ENCODE results near the gene CDT1. TPM values are rescaled to one million over a fixed set of nuclear protein-coding genes. Genes with fewer than 3 reads are reported as not detected.
"Not testable (repeated sequence)": the region's sequence is repeated elsewhere in the genome, so short reads cannot be mapped to it uniquely, and the experiment has no call there.

The CDT1 gene
- polyA plus RNA-seq, 1 donor: 13.3 TPM

DNA sequence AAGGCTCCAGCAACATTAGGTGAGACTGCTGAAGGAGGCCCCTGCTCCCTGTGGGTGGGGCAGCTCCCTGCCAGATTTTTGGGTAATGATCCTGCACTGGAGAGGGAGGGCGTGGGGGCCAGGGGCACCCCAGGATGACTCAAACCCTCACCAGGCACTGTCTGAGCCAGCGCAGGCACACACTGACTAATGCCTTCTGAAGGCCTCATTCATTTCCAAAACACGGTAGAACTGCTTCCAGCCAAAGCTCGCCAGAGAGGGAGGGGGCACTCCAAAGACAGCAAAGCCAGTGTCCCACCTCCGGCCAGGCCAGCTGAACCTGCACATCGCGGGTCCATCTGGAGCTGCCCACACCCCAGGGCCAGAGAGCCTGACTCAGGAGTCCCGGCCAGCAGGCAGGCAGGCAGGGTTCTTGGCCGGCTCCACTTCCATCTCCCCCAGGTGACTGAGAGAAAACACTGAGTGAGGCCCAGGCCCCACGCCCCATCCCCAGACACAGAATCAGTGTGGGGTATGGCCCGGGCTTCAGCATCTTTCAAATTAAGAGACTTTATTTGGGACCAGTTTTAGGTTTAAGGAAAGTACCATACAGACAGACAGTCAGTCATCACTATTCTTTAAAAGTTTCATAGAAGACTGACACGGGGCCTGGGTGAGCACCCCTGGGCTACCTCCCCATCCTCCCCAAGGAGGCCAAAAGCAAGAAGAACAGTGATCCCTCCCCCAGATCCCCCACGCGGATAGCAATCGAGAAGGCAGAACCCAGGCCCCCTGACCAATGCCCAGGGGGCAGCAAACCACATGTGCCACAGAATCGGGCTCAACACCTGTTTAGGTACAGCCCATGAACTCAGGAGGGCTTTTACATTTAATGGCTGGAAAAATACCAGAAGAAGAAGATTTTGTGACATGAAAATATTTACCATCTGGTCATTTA lies 20.9 kb upstream of the CDT1 start:
- no peak for DNase-seq

DNA sequence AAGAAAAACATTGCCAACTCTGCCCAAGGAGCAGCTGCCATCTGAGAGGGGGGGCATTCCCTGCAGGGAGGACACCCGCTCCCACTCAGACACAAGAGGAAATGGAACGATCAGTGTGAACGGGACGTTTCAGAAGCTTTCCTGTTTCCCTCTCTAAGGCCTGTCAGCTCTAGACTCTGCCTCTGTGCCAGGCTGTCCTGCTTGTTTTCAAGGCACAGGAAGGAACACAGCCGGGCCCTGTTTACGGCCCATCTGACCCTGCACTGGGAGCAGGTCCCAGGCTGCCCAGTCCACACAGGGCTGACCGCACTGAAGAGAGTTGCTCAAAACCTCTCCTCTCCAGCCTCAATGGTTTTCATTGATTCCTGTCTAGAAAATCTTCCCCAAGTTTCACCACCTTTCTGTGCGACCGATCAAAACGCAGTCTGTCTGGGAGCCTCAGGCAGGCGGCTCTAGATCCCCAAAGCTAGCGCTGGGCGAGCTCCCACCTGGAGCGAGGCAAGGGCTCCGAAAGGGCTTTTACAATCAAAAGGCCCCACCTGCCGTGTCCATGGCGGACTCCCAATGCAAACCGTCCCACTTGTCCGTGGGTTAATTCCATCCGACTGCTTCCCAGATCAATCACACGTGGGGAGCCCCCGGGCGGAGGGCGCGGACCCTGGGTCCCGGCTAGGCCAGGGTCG lies 20.1 kb upstream of the CDT1 start:
- no peak for DNase-seq

DNA sequence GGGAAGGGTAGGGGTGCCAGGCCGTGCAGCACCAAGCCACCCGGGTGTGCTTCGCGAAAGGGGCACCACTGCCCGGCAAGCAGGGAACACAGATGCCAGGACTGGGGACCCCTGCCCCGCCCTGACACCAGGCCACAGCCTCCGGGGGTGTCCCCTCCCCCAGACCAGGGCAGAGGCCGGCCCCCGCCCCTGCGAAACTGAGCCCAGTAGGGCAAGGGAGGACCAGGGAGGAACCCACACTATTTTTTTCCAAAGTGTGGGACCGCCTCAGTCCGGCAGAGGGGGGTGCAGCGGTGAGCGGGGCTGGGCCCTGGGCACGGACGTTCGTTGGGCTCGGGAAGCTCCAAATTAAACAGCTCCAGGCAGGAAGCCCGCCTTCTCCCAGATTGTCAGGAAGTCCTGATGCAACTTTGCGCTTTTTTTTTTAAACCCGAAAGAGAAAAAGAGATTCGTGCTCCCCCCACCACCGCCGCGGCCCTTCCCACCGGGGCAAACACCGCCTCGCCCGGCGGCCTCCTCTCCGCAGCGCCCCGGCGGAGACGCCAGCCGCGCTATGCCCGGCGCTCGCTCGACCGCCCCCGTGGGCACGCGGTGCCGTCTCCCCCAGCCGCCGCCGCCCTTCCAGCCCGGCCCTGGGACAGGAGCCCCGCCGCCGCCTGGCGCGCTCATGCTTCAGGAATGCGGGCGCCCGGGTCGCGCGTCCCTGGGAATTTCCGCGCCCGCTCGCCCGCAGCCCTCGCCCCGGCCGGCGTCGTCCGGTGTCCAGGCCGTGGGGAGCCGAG lies 19.3 kb upstream of the CDT1 start:
- DNase-seq: no peak

DNA sequence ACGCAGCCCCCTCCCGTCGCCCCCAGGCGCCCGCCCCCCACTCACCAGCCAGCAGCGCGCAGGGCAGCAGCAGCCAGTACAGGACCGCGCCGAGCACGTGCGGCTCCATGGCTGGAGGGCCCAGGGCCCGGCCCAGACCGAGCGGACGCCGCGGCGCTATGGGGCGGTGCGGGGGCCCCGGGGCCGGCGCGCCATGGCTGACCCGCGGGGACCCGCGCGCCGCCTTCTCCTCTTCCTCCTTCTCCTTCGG lies 18.8 kb upstream of the CDT1 start:
- no peak for DNase-seq

DNA sequence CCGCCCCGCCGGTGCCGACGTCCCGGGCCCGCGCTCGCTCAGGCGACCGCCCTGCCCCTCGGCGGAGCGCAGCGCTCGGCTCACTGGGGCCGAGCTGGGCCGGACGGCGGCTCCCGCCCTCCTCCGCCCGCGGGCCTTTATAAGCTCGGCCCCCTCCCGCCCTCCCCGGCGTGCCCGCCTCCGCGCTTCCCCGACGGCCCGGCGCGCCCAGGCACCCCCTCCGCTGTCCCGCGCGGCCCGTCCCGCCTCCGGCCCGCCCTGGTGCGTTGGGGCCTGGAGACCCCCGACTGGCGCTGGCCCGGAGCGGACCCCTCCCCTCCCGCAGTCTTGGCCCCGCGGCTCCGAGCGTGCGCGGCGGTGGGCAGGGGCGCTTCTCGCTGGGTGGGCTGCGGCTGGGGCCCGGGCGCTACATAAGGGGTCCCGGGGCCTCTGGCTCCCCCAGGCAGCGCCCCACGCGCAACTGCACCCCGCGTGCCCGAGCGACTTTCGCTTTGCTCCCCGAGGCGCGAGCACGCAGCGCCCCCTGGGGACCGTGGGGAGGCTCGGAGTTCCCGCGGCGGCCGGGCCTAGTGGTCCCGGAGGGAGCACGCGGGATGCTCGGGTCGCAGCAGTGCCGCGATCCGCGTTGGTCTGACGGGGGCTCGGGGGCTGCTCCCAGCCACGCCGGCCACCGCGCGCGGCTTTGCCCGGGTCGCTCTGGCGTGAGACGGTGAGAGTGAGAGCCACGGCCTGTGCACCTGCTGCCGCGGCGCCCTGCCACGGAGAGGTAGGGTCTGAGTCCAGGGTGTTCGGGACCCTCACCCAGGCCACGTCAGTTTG lies 18.3 kb upstream of the CDT1 start, which contains the start of gene PIEZO1:
Gene PIEZO1 (minus strand): TSS at position 115 of the 819 bp plus-strand sequence. CDS start 256 bp downstream, outside the sequence.
- no peak for DNase-seq

DNA sequence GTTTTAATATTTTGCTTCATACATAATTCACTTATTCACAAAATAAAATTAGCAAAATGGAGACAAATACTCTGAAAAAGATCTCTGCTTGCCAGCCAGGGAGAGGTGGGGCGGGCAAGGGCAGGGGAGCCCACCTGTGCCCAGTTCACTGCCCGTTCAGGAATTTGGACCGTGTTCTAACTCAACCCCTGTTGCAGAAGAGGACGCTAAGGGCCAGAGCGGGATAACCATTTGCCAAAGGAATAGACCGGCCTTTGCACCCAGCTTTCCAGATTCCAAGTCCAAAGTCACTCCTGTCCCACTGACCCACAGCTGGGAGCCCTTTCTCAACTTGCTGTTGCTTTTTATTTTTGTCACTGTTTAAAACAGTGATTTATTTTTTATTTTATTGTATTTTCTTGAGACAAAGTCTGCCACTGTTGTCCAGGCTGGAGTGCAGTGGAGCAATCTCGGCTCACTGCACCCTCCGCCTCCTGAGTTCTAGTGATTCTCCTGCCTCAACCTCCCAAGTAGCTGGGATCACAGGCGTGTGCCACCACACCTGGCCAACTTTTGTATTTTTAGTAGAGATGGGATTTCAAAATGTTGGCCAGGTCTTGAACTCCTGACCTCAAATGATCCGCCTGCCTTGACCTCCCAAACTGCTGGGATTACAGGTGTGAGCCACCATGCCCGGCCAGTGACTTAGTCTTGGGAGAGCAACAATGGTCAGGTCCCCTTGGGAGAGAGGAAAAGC lies 15.8 kb upstream of the CDT1 start:
- no peak for DNase-seq

DNA sequence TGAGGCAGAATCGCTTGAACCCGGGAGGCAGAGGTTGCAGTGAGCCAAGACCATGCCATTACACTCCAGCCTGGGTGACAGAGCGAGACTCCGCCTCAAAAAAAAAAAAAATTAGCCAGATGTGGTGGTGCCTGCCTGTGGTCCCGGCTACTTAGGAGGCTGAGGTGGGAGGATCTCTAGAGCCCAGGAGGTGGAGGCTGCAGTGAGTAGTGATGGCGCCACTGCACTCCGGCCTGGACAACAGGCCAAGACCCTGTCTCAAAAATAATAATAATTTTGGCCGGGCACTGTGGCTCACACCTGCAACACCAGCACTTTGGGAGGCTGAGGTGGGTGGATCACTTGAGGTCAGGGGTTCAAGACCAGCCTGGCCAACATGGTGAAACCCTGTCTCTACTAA lies 14.8 kb upstream of the CDT1 start:
- DNase-seq: not testable (repeated sequence)

DNA sequence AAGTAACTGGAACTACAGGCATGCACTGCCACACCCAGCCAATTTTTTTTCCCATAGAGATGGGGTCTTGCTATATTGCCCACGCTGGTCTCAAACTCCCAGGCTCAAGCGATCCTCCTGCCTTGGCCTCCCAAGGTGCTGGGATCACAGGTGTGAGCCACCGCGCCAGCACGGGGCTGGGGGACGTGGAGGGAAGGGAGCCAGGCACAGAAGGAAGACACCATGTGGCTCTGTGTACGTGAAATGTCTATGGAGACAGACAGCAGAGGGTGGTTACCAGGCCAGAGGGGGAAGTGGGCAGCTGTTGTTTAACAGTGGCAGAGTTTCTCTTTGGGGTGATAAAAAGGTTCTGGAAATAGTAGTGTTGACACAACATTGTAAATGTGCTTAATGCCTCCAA lies 14.0 kb upstream of the CDT1 start:
- no peak for DNase-seq

DNA sequence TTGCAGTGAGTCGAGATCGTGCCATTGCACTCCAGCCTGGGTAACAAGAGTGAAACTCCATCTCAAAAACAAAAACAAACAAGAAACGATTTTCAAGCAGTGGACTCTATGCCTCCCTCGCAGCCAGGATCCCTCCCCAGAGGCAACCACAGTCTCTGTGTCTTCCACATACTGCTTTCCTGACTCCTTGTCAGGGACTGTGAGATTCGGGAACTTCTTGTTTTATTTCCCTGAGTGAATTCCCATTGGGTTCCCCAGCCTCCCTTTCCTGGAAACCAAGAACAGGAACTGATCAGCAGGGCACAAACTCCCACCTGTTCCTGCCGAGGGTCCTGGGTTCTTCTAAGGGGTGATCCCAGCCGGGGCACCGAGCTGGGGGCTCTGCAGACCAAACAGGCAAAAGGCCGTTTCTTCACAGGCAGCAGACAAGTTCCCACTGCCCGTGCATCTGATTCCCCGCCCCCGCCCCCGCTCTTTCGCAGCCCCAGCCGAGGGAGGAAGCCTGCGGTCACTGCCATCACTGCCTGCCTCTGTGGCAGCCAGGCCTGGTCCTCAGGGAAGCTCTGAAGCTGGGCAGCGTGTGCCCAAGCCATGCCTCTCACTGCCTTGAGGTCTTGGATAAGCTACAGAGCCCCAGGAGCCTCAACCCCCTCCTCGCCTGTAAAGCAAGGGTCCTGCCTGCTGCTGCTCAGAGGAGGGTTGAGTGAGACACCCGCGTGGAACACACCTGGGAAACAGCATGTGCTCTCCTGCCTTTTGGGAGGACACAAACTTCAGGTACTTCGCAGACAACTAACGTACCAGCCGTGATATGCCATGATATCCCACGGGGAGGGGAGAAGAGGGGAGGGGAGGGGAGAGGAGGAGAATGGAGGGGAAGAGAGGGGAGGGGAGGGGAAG lies 13.0 kb upstream of the CDT1 start:
- DNase-seq: no peak

DNA sequence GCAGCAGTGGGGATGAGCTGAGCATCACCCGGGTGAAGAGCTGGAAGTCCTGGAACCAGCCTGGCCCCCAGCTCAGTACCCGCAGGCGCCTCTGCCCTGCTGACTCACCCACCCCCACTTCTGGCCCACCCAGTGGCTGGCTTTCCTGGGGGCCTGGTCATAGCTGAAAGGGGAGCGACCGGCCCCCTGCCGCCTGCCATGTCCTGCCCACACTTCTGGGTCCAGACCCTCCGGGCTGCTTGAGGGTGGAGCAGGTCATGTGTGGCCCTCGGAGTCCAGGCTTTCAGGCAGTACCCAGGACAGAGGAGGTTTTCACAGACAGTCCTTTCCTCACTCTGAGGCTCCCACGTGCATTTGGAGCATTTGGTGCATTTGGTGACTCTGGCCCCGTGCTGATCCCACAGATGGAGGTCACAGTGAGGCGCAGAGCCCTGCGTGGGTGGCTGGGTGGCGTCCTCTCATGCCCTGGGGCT lies 11.5 kb upstream of the CDT1 start:
- DNase-seq: no peak

DNA sequence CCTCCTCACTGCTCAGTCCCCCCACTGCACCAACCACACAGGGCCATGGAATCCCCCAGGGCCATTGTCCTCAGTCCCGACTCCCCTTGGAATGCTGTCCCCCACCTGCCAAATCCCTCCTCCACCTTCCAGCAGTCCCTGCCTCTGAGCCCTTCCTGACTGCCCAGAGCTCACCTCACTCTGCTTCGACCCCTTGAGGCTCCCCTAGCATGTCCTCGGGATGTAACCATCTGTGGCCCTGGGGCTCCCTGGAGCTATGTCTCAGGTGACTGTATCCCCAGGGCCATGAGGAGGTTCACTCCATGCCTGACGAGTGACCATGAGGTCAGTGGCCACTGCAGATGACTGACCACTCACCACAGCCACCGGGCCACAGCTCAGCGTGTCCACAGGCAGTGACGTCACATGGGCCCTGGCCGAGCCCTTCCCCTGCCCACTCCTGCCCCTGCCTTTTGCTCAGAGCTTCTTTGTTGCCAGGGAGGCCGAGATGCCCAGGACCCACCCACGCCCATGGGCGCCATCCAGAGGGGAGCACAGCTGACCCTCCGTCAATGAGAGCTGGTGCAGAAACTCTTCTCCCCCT lies 10.8 kb upstream of the CDT1 start:
- no peak for DNase-seq

DNA sequence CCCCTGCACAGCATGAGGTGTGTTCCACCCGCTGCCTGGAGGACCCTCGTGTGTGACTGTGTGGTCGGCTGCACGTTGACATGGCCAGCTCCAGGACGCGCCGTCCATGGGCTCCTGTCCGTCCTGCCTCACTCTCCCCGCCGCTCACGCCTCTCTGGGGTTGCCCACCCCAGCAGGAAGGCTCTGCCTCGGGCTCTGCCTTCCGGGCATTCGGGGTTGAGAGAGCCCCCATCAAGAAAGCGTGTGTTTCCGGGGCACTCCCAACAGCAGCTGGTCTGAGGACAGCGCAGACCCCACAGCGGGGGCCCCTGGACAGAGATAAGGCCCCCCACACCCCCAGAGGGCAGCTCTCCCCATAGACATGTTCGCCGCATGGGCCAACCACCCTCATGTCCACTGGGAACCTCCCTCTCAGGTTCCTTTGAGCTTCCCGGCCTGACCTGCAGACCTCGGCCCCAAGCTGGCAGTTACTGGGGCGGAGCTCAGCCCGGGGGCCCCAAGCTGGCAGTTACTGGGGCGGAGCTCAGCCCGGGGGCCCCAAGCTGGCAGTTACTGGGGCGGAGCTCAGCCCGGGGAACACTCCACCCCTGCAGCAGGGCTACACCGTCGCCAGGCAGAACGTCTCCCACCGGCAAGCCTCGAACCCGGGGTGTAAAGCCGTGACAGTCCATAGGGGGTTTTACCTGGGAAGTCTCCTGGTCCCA lies 10.2 kb upstream of the CDT1 start:
- DNase-seq: no peak

DNA sequence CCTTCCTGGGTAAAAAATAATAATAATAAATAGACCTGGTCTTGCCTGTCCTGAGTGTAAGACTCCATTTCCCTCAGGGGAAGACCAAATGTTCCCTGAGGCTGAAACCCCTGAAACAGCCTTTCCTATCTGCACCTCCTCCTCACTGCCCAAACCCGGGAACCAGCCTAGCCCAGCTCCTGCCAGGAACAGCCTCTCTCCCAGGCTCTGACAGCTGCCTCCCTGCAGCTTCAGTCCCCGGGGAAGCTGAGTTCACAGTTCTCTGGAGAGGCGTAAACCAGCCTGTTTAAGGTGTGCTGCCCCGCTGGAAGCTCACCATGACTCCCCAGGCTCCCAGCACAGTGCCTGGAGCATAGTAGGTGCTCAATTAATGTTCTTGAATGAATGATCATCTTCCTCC lies 7.3 kb upstream of the CDT1 start:
- no peak for DNase-seq

DNA sequence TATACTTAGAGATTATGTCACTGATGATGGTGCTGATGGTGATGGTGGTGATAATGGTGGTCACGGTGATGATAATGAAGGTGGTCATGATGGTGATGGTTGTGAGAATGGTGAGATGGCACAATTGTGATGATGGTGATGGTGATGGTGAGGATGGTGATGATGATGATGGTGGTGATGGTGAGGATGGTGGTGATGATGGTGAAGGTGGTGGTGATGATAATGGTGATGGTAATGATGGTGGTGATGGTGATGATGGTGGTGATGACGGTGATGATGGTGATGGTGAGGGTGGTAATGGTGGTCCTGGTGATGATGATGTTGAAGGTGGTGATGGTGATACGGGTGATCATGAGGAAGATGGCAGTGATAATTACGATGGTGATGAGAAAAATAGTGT lies 5.5 kb upstream of the CDT1 start:
- DNase-seq: no peak

DNA sequence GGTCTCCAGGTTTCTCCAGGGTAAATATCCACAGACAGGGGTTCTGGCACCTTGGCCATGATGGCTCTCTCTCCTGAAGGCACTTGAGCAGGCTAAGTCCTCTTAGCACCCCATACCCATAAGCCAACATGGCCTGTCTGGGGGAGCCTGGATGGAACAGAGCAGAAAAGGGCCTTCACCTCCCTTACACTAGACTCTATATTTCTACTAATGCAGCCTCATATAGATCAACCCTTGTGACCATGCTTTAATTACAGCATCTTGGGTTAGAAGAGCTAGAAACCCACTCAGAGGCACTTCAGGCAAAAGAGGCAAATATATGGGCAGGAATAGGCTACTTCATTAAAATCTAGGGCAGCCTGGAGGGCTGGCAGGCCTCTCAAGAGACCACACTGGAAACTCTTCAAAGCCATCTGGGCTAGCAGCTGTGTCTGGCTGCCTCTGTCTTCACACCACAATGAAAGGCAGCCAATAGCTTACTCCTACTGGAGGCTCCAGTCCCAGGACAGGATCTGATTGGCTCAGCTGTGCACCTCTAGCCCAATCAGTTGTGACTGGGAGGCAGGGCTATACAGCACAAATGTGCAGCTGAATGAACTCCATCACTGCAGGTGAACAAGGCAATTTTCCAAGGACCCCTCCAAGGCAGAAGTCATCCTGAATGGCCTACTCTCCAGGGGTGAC lies 4.7 kb upstream of the CDT1 start:
- no peak for DNase-seq

DNA sequence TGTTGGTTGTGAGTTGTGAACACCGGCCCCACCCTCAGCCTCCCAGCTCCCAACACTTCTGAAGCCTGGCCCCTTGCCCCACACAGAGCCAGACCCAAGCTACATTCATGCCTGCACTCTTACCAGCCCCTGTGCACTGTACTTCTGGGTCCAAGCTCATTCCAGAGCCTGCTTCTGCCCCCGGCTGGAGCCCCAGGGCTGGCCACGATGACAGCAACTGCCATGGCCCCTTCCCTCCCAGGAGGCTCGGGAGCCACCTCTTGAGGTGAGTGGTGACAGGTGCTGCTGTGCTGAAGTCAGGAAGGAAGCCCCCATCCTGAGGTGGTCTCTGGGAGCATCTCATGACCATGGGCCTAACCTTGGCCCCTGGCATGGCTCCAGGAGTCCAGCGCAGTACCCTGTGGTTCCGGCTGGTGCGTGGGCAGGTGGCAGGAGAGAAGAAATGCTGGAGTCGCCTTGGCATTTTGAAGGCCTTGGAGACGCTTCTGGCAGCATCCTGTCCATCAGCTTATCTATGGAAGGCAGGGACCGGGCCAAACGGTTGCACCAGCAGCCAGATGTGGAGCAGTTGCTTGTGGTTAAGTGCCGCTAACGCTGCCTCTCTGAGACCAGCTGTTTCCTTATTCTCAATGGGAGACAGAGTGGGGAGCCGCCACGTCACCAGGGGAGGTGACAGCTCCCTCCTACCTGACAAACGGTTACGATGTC lies 3.9 kb upstream of the CDT1 start:
- DNase-seq: no peak

DNA sequence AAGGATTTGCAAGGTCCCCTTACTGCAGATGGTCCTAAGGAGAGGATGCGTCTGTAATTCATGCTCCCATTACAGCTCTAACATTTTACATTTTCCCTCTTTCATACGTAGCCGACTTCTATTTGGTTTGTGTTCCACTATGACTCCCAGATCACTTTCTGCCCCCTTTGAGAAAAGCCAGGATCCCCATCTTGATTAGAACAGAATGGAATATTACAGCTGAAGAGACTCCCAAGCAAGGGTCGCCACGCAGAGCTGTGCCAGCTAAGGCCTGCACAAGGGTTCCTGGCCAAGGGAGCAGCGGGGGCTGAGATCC lies 3.4 kb upstream of the CDT1 start:
- DNase-seq: no peak

DNA sequence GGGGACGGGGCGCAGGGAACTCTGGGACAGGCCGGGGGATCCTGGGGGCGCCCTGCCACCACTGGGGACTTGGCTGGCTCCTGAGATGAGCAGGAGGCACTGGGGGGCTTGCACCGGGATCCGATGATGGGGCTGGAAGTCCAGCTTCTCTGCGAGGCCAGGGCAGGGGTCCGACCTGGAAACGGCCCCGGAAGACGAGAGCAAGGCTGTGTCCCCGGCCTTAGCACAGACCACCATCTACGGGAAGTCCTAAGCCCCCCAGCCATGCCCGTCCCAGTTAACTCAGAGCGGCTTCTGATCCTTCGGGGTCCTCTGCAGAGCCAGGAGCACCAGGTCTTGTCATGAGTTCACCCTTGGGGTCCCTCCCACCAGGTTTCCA lies 573 bp downstream of the CDT1 start:
- no peak for DNase-seq
